Pancreas (tissue), 10 donors: ENCODE results near the gene ROR1. TPM values are rescaled to one million over a fixed set of nuclear protein-coding genes. Genes with fewer than 3 reads are reported as not detected.

Source experiments
- ATAC-seq, 4 donors: fragments of 200-7000 bp; cut with Tn5 transposase; one replicate each; pipeline versions ENCODE4 v1.8.0 to v1.9.1; 2020; ENCODE audit warnings: mild to moderate bottlenecking in 4 of 4, moderate library complexity in 4 of 4
- DNase-seq, 6 donors: peaks; one replicate each; pipeline ENCODE4 v3.0.0-alpha.2; 2020
- FAIRE-seq: peaks from 2 replicates; lab custom pipeline; 2012; peaks lifted over from hg19 to GRCh38; lab: Jason Lieb, UNC
- H3K27ac ChIP-seq, 4 donors: fragments of 200-600 bp; sonication (generic); 1 replicate in 3 of 4; 2 replicates in 1 of 4; pipeline versions ENCODE4 v1.5.0 to v1.8.0; 2020
- H3K27me3 ChIP-seq, 4 donors: fragments of 200-600 bp; one replicate each; pipeline ENCODE4 v1.8.0; 2021
- H3K36me3 ChIP-seq, 3 donors: fragments of 200-600 bp; sonication (generic) in 1 of 3; one replicate each; pipeline versions ENCODE4 v1.5.0 to v1.8.0; 2020 to 2021
- H3K4me1 ChIP-seq, 3 donors: fragments of 200-600 bp; one replicate each; pipeline ENCODE4 v1.8.0; 2021
- H3K4me3 ChIP-seq, 4 donors: fragments of 200-600 bp; sonication (generic) in 2 of 4; one replicate each; pipeline versions ENCODE4 v1.5.0 to v1.8.0; 2020 to 2021
- H3K9me3 ChIP-seq, 4 donors: fragments of 200-600 bp; one replicate each; pipeline ENCODE4 v1.8.0; 2021
- CTCF ChIP-seq, 4 donors: fragments of 200-600 bp; sonication (generic) in 3 of 4; IDR thresholded peaks; one replicate each; pipeline versions ENCODE4 v1.5.0 to v1.8.0; 2021; ENCODE audit warnings: antibody characterized with exemption in 4 of 4
- WGBS, 2 donors: extraction: QIAGEN DNeasy Blood & Tissue Kit; methylation state at CpG; one replicate each; pipeline ENCODE4 v1.1.7; 2013; 5-methylcytosine and 5-hydroxymethylcytosine counted together
- intact Hi-C, 3 donors: fragments of 100-400 bp; cut with DNase I; formaldehyde crosslinking; loops; one replicate each; pipeline versions ENCODE4 v1.11.1 to v1.14.2; 2022
- polyA plus RNA-seq, 2 donors: library from polyadenylated mRNA; stranded (reverse); fragments of 200-250 nt; gene quantifications; one replicate each; pipeline ENCODE4 v1.2.3, GENCODE V29; 2013
- total RNA-seq, 6 donors: library from RNA; stranded (reverse); fragmentation: NEBNext Ultra II Directional in 4 of 6; extraction: Animal tissue kit (Norgen Biotek cat#: 25700) in 4 of 6; gene quantifications; one replicate each; pipeline versions ENCODE4 v1.2.1 to v1.2.4, GENCODE V29; 2021 to 2023
- donor health status: healthy with polysubstance abuse.
- donor health status: DM: no; HTN: no; CAD: no; lungs with moderate emphysema.
- donor health status: DM: no; HTN: no; CAD: no.
- donor health status: control.
- donor health status: control.
- donor health status: Bipolar disorder and iron deficiency.
- donor health status: DM: yes; HTN: yes; CAD: no.
- donor health status: DM: no; HTN: no; CAD: no.
- donor health status: DM: no; HTN: no; CAD: no.
- donor health status: DM: yes; HTN: yes; CAD: no.

ROR1 gene
- total and polyA plus RNA-seq, 8 donors = 1.3 to 18.5 (median 7.3) TPM

GRCh38 chr1:63855942-63856341 lies 82.1 kb downstream of the ROR1 start:
- H3K27ac ChIP-seq = no peak overlapping the region
- TF ChIP-seq CTCF (IDR thresholded peaks at IDR 0.05) = no peak
- no peaks in the 10 kb centered on the region for H3K27me3 ChIP-seq
- no peaks in the 10 kb centered on the region for H3K9me3 ChIP-seq
- H3K4me1 ChIP-seq = no peaks in the 10 kb centered on the region
- 94 to 98% methylated on average over 1 of the region's 1 CpG for WGBS, 2 donors
- H3K36me3 ChIP-seq = no peaks in the 10 kb centered on the region
- intact Hi-C loops = no loop called here
- FAIRE-seq (no peak), DNase-seq (no peak), ATAC-seq (no peak)
- no peak overlapping the region for H3K4me3 ChIP-seq

GRCh38 chr1:63856924-63857323 lies 83.1 kb downstream of the ROR1 start:
- FAIRE-seq = no peak
- Histone ChIP-seq H3K9me3 (no peaks in the 10 kb centered on the region), H3K27ac (no peak overlapping the region), H3K4me1 (no peaks in the 10 kb centered on the region), H3K36me3 (no peaks in the 10 kb centered on the region), H3K27me3 (no peaks in the 10 kb centered on the region), H3K4me3 (no peak overlapping the region)
- ATAC-seq = no peak
- no peak for DNase-seq
- 93 to 94% methylated on average over 4 of the region's 4 CpGs for WGBS, 2 donors
- no peak for TF ChIP-seq CTCF (IDR thresholded peaks at IDR 0.05)
- intact Hi-C loops = no loop called here

GRCh38 chr1:63857478-63857877 lies 83.7 kb downstream of the ROR1 start:
- H3K9me3 ChIP-seq = no peaks in the 10 kb centered on the region
- DNase-seq = no peak
- no peak for FAIRE-seq
- H3K4me3 ChIP-seq = no peak overlapping the region
- TF ChIP-seq CTCF (IDR thresholded peaks at IDR 0.05) = no peak
- 50 to 54% methylated on average over 2 of the region's 2 CpGs for WGBS, 2 donors
- ATAC-seq = no peak
- no peaks in the 10 kb centered on the region for H3K36me3 ChIP-seq
- H3K27ac ChIP-seq = no peak overlapping the region
- no peaks in the 10 kb centered on the region for H3K4me1 ChIP-seq
- intact Hi-C loops = no loop called here
- H3K27me3 ChIP-seq = no peaks in the 10 kb centered on the region

- ATAC-seq (no peak), FAIRE-seq (no peak), DNase-seq (no peak)
- TF ChIP-seq CTCF (IDR thresholded peaks at IDR 0.05) = no peak
- Histone ChIP-seq H3K4me1 (no peaks in the 10 kb centered on the region), H3K9me3 (no peaks in the 10 kb centered on the region), H3K4me3 (no peak overlapping the region), H3K36me3 (no peaks in the 10 kb centered on the region), H3K27me3 (no peaks in the 10 kb centered on the region), H3K27ac (no peak overlapping the region)
- intact Hi-C loops = no loop called here
Observed at GRCh38 chr1:63858153-63858552, 84.3 kb downstream of the ROR1 start.

- H3K27ac ChIP-seq = no peak overlapping the region
- no peak for TF ChIP-seq CTCF (IDR thresholded peaks at IDR 0.05)
- no peaks in the 10 kb centered on the region for H3K9me3 ChIP-seq
- 73 to 82% methylated on average over 3 of the region's 3 CpGs for WGBS, 2 donors
- peaks cover 0 to 4% (median 0%) of the 10 kb centered on the region in 3 donors for H3K4me1 ChIP-seq
- FAIRE-seq (no peak), ATAC-seq (no peak), DNase-seq (no peak)
- no peak overlapping the region for H3K4me3 ChIP-seq
- H3K27me3 ChIP-seq = no peaks in the 10 kb centered on the region
- intact Hi-C loops = no loop called here
- no peaks in the 10 kb centered on the region for H3K36me3 ChIP-seq
Observed at GRCh38 chr1:63859480-63860275, 85.9 kb downstream of the ROR1 start.
